Aorta (tissue), 5 donors: ENCODE results near the gene ST6GAL1. TPM values are rescaled to one million over a fixed set of nuclear protein-coding genes. Genes with fewer than 3 reads are reported as not detected.
"Not testable (repeated sequence)": the region's sequence is repeated elsewhere in the genome, so short reads cannot be mapped to it uniquely, and the experiment has no call there.

Source experiments
- ATAC-seq: fragments of 200-7000 bp; cut with Tn5 transposase; one replicate; pipeline ENCODE4 v1.9.1; 2022; ENCODE audit warnings: moderate library complexity; ENCODE audit not compliant: low FRiP score
- DNase-seq, 2 donors: peaks; one replicate each; pipeline ENCODE4 v3.0.0-alpha.2; 2020
- H3K27ac ChIP-seq, 2 donors: one replicate each; pipeline ENCODE4 v1.5.1; 2013; ENCODE audit warnings: low read length in 2 of 2, mild to moderate bottlenecking in 2 of 2, moderate library complexity in 2 of 2, control low read depth in 1 of 2, inconsistent platforms in 1 of 2, low read depth in 1 of 2
- H3K27me3 ChIP-seq, 2 donors: one replicate each; pipeline ENCODE4 v1.6.1; 2013; ENCODE audit warnings: control low read depth in 1 of 2, low read length in 1 of 2, mild to moderate bottlenecking in 1 of 2, moderate library complexity in 1 of 2; ENCODE audit not compliant: insufficient read depth in 2 of 2, control insufficient read depth in 1 of 2
- H3K36me3 ChIP-seq, 2 donors: one replicate each; pipeline ENCODE4 v1.6.1; 2013; ENCODE audit warnings: control low read depth in 1 of 2, low read length in 1 of 2, mild to moderate bottlenecking in 1 of 2; ENCODE audit not compliant: insufficient read depth in 2 of 2, control insufficient read depth in 1 of 2
- H3K4me1 ChIP-seq, 2 donors: one replicate each; pipeline ENCODE4 v1.6.1; 2013; ENCODE audit warnings: low read length in 2 of 2, control low read depth in 1 of 2, mild to moderate bottlenecking in 1 of 2, moderate library complexity in 1 of 2; ENCODE audit not compliant: insufficient read depth in 2 of 2, control insufficient read depth in 1 of 2
- H3K4me3 ChIP-seq, 2 donors: one replicate each; pipeline ENCODE4 v1.5.1; 2013; ENCODE audit warnings: low read length in 2 of 2, control low read depth in 1 of 2, mild to moderate bottlenecking in 1 of 2
- H3K9me3 ChIP-seq: one replicate; pipeline ENCODE4 v1.6.1; 2013; ENCODE audit warnings: mild to moderate bottlenecking, low read length; ENCODE audit not compliant: control insufficient read depth
- WGBS, 2 donors: extraction: QIAGEN DNeasy Blood & Tissue Kit; methylation state at CpG; one replicate each; pipeline ENCODE4 v1.1.7; 2013; 5-methylcytosine and 5-hydroxymethylcytosine counted together
- intact Hi-C, 2 donors: fragments of 100-400 bp; cut with DNase I; formaldehyde crosslinking; loops; one replicate each; pipeline versions ENCODE4 v1.14.2 to v1.15.0; 2022
- polyA plus RNA-seq, 2 donors: library from polyadenylated mRNA; stranded (reverse); fragments of 200-250 nt; gene quantifications; one replicate each; pipeline ENCODE4 v1.2.3, GENCODE V29; 2013
- total RNA-seq, 2 donors: library from RNA; stranded (reverse); fragmentation: NEBNext Ultra II Directional; extraction: Animal tissue kit (Norgen Biotek cat#: 25700); gene quantifications; one replicate each; pipeline ENCODE4 v1.2.1, GENCODE V29; 2021
- donor health status: healthy with polysubstance abuse.
- donor health status: Bipolar disorder and iron deficiency.
- donor health status: DM: no; HTN: no; CAD: no.
- donor health status: DM: no; HTN: no; CAD: no.
- donor health status: DM: yes; HTN: yes; CAD: no.

ST6GAL1 gene
- total and polyA plus RNA-seq, 4 donors: 11.8 to 140 (median 50.4) TPM

DNA sequence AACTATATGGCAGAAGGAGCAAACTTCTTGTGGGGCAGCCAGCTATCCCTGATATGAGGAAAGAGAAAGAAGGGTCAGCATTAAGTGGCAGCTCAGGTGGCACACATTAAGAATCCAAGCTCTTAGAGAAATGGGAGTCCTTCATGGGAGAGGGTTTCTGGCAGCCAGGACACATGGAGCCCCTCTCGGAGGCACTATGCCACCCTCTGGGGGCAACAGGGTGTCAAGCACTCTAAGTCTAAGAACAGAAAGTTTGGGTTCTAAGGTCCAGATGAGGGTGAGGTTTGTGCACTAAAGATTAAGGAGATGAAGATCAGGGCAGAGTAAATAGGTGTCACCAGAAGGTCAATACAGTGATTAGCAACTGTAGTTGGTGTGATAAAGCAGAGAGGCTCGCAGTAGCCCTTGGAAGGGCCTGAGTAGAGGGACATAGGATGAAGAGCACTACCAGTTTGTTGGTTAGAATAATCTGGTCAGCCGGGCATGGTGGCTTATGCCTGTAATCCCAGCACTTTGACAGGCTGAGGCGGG lies 89.3 kb downstream of the ST6GAL1 start:
- WGBS, 2 donors: 93 to 97% methylated on average over 4 of the region's 4 CpGs
- H3K9me3 ChIP-seq: no peaks in the 10 kb centered on the region
- DNase-seq: no peak
- intact Hi-C loops: no loop called here
- H3K4me3 ChIP-seq: no peak overlapping the region
- ATAC-seq: no peak
- H3K27ac ChIP-seq: no peak overlapping the region
- no peaks in the 10 kb centered on the region for H3K27me3 ChIP-seq
- no peaks in the 10 kb centered on the region for H3K4me1 ChIP-seq
- no peaks in the 10 kb centered on the region for H3K36me3 ChIP-seq

DNA sequence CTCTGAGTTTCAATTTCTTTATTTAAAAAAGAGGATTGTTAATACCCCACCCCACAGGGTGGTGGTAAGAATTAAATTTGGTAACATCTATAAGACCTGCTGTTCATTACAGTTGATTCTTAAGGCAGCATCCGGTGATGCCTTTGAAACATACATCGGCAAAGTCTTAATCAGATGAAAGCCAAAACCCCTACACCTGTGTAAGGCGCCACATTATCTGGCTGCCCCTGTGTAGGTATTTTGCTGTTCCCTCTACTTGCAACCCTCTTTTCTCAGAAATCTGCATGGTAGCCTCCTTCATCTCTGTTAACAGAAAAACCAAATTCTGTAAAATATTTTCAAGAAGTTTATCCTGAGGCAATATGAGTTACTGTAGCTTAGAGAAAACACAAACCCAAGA lies 90.0 kb downstream of the ST6GAL1 start:
- Histone ChIP-seq H3K27me3 (no peaks in the 10 kb centered on the region), H3K27ac (no peak overlapping the region), H3K4me3 (no peak overlapping the region), H3K36me3 (no peaks in the 10 kb centered on the region), H3K4me1 (no peaks in the 10 kb centered on the region), H3K9me3 (no peaks in the 10 kb centered on the region)
- 93 to 100% methylated on average over 3 of the region's 3 CpGs for WGBS, 2 donors
- DNase-seq (no peak), ATAC-seq (no peak)
- intact Hi-C loops: no loop called here

DNA sequence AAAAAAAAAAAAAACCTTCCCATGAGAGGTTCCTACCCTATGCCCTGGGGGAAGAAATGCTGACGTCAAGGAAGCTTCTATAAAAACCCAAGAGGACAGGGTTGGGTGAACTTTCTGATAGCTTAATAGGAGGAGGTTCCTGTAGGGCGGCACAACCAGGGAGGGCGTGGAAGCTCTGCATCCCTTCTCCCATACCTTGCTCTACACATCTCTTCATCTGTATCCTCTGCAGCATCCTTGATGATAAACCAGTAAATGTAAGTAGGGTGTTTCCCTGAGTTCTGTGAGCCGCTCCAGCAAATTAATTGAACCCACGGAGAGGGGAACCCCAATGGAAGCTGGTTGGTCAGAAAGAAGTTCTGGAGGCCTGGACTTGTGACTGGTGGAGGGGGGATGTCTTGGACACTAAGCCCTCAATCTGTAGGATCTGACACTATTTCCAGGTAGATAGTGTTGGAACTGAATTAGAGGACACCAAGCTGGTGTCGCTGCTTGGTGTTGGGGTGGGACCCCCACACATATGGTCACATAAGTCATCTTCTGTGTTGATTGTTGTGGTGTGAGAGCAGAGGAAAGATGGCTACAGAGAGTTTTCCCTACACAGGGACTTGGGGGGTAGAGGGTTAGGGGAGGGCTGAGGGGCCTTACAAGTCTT lies 91.5 kb downstream of the ST6GAL1 start:
- no peaks in the 10 kb centered on the region for H3K4me1 ChIP-seq
- H3K36me3 ChIP-seq: no peaks in the 10 kb centered on the region
- no peak overlapping the region for H3K27ac ChIP-seq
- H3K9me3 ChIP-seq: no peaks in the 10 kb centered on the region
- no peaks in the 10 kb centered on the region for H3K27me3 ChIP-seq
- intact Hi-C loops: no loop called here
- 97 to 99% methylated on average over 6 of the region's 6 CpGs for WGBS, 2 donors
- ATAC-seq (no peak), DNase-seq (no peak)
- H3K4me3 ChIP-seq: no peak overlapping the region

DNA sequence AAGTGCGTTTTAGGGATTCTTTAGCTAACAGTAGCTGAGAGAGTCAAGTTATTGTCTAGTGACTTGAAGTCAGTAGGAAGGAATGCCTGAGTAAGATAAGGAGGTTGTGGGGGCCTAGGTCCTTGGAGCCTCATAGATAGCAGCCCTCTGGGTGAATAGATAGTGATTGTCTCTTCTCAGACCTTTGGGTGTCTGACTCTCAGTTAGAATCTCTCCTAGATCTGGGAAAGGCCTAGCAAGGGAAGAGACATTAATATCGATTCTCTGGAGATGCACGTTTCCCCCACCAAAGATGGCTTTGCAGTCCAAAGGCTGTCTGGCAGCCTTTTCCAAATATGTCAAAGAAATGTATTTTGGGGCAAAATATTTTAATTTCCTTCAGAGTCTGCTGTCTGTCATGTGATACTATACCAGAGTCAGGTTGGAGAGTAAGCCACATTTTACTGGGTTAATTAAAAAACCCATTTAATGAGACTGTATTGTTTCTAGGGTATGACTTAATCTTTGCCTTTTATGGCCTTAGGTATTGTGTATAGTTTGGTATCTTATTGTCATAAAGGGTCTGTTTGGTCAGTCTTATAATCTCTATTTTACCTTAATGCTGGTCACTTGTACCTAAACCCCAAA lies 92.2 kb downstream of the ST6GAL1 start:
- Histone ChIP-seq H3K27me3 (no peaks in the 10 kb centered on the region), H3K9me3 (no peaks in the 10 kb centered on the region), H3K27ac (no peak overlapping the region), H3K4me1 (no peaks in the 10 kb centered on the region), H3K36me3 (no peaks in the 10 kb centered on the region), H3K4me3 (no peak overlapping the region)
- DNase-seq (no peak), ATAC-seq (no peak)
- intact Hi-C loops: no loop called here
- 92% methylated on average over 3 of the region's 3 CpGs for WGBS, 2 donors

DNA sequence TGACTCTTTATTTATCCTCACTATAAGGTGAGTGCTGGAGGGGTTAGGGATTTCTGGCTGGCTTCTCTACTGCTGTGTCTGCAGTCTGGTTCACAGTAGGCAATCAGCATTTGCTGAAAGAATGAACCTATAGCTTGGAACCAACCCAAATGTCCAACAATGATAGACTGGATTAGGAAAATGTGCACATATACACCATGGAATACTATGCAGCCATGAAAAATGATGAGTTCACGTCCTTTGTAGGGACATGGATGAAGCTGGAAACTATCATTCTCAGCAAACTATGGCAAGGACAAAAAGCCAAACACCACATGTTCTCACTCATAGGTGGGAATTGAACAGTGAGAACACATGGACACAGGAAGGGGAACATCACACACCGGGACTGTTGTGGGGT lies 93.0 kb downstream of the ST6GAL1 start:
- not testable (repeated sequence) for H3K27me3 ChIP-seq

DNA sequence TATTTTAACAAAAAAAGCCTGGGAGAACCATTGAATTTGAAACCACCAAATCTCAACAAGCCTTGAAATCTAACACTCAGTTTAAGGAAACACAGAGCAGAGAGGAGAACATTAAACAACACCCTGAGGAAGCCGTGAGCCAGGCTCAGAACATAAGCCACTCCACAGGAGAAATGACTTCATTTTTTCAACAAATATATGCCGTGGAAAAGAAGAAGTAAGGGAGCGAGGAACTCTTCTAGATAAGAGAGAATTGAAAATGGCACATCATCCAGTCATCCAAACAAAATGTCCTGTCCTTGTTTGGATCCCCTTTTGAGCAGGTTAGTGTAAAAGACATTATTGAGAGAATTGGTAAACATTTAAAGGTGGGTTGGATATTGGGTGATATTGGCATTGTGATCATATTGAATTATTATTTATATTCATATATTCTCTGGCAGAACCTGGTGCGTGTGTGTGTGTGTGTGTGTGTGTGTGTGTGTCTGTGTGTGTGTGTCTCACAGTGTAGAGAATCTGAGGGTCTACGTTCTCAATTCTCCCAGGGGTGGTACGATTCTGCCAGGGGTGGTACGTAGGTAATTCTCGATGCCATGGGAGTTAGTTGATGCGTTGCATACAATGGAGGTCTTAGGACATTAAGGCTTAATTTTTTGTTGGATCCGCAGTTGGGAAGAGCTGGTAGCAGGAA lies 94.4 kb downstream of the ST6GAL1 start:
- no peaks in the 10 kb centered on the region for H3K9me3 ChIP-seq
- WGBS, 2 donors: 85 to 86% methylated on average over 10 of the region's 10 CpGs
- no peaks in the 10 kb centered on the region for H3K27me3 ChIP-seq
- DNase-seq (no peak), ATAC-seq (no peak)
- H3K4me1 ChIP-seq: no peaks in the 10 kb centered on the region
- no peak overlapping the region for H3K27ac ChIP-seq
- H3K4me3 ChIP-seq: no peak overlapping the region
- intact Hi-C loops: no loop called here
- no peaks in the 10 kb centered on the region for H3K36me3 ChIP-seq

More for the DNA sequence above, 93.0 kb downstream of the ST6GAL1 start:
- H3K36me3 ChIP-seq, H3K4me1 ChIP-seq, intact Hi-C loops, H3K27ac ChIP-seq, H3K9me3 ChIP-seq, ATAC-seq, H3K4me3 ChIP-seq, DNase-seq: not testable (repeated sequence)
- WGBS, 2 donors: 47 to 79% methylated on average over 2 of the region's 2 CpGs

DNA sequence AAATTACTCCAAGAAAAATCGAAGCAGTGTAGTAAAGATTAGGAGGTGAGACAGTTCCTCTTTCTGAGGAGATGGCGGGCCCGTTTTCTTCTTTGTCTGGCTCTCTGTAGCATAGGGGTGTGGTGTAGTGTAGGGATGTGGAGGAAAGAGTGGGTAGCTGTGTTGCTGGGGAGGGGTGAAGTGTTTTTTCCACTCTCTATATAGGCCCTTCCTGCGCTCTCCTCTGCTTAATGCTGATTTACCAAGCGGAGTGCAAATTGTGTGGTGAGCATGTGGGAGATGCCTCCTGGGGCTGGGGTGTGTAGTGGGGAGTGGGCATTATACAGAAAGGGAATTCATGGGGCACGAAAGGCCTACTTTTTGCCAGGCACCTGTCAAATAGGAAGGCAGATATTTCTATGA lies 94.9 kb downstream of the ST6GAL1 start:
- no peak overlapping the region for H3K4me3 ChIP-seq
- intact Hi-C loops: no loop called here
- peak overlapping the region in 1 of 2 donors; percentile 2 for H3K27ac ChIP-seq
- H3K9me3 ChIP-seq: no peaks in the 10 kb centered on the region
- ATAC-seq (peak; percentile 37), DNase-seq (no peak)
- H3K36me3 ChIP-seq: no peaks in the 10 kb centered on the region
- no peaks in the 10 kb centered on the region for H3K27me3 ChIP-seq
- H3K4me1 ChIP-seq: no peaks in the 10 kb centered on the region
- 89 to 90% methylated on average over 6 of the region's 6 CpGs for WGBS, 2 donors

DNA sequence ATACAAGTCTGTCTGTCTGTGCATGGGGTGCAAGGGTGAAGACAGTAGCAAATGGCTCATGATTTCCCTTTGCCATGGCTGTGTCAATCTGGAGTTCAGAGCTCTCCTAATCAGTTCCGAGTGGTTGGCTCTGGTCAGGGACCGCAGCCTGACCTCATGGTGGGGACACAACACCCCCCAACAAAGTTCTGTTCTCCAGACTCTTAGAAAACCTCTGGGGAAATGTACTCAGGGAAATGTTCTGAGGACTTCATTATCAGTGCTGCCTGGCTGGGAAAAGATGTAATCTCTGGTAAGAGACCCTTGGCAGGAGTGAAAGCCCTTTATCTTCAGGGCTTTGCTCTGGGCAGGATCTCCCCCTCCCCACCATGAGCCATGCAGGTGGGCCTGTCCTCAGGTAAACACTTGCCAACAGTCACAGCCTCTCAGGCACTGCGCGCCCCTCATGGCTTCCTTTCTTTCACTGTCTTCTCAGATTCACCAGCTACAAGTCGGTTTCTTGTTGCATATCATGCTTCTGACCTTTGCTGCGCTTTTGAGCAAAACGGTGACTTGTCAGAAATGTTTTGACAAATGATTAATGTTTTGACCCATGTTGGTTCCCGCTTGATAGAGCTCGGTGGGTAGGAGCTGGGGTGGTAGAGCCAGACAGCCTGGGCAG lies 95.5 kb downstream of the ST6GAL1 start:
- Histone ChIP-seq H3K9me3 (no peaks in the 10 kb centered on the region), H3K27ac (peak overlapping the region in 1 of 2 donors; percentile 19), H3K4me3 (no peak overlapping the region), H3K36me3 (no peaks in the 10 kb centered on the region), H3K27me3 (no peaks in the 10 kb centered on the region), H3K4me1 (no peaks in the 10 kb centered on the region)
- intact Hi-C loops: no loop called here
- WGBS, 2 donors: 25 to 26% methylated on average over 9 of the region's 9 CpGs
- ATAC-seq (peak; percentile 8), DNase-seq (no peak)
